HK-2 (cell line): ENCODE data around the gene SYCP2L.

Experiments used
- DNase-seq: peaks from one replicate; pipeline ENCODE4 v3.0.0-alpha.2; 2018; ENCODE audit not compliant: unreplicated experiment

Gene SYCP2L

GRCh38 chr6:11008821-11009220, 122.0 kb downstream of the SYCP2L start:
- DNase-seq: no peak

- DNase-seq: peak; percentile 17
These were observed 122.5 kb downstream of the SYCP2L start for GRCh38 chr6:11009353-11009752.

GRCh38 chr6:11011787-11012234, 125.0 kb downstream of the SYCP2L start:
- DNase-seq: no peak

GRCh38 chr6:11012295-11012754, 125.5 kb downstream of the SYCP2L start:
- no peak for DNase-seq

- DNase-seq: no peak
These were observed 126.3 kb downstream of the SYCP2L start for GRCh38 chr6:11012976-11013720.

GRCh38 chr6:11013721-11014070, 126.8 kb downstream of the SYCP2L start:
- DNase-seq: no peak

- DNase-seq: no peak
These were observed 128.2 kb downstream of the SYCP2L start for GRCh38 chr6:11015102-11015501.

GRCh38 chr6:11016452-11016851, 129.6 kb downstream of the SYCP2L start:
- DNase-seq: no peak

- DNase-seq: no peak
These were observed 130.2 kb downstream of the SYCP2L start for GRCh38 chr6:11017090-11017489.

- DNase-seq: no peak
These were observed 131.4 kb downstream of the SYCP2L start for GRCh38 chr6:11018225-11018624.

GRCh38 chr6:11021003-11021402, 134.2 kb downstream of the SYCP2L start:
- DNase-seq: no peak

- no peak for DNase-seq
These were observed 134.9 kb downstream of the SYCP2L start for GRCh38 chr6:11021714-11022113.

- no peak for DNase-seq
These were observed 136.2 kb downstream of the SYCP2L start for GRCh38 chr6:11023032-11023431.
